H9 (cell line): ENCODE data around the gene B4GALT3. TPM values are rescaled to one million over a fixed set of nuclear protein-coding genes. Genes with fewer than 3 reads are reported as not detected.

ENCODE experiments used
- DNase-seq: peaks from one replicate; pipeline ENCODE4 v3.0.0-alpha.2; 2017
- H2AFZ ChIP-seq: one replicate; pipeline ENCODE4 v1.6.1; 2013; ENCODE audit warnings: mild to moderate bottlenecking, low read length, control low read depth, moderate library complexity
- H2AK5ac ChIP-seq: 2 replicates; pipeline ENCODE4 v1.6.1; 2013; ENCODE audit warnings: low read length, control low read depth, mixed read lengths; ENCODE audit not compliant: insufficient read length
- H2BK120ac ChIP-seq: one replicate; pipeline ENCODE4 v1.6.1; 2013; ENCODE audit warnings: low read depth, mild to moderate bottlenecking, low read length, control low read depth, inconsistent platforms; ENCODE audit not compliant: poor library complexity, severe bottlenecking
- H2BK12ac ChIP-seq: 2 replicates; pipeline ENCODE4 v1.6.1; 2013; ENCODE audit warnings: low read length, control low read depth, mixed read lengths, low read depth; ENCODE audit not compliant: insufficient read length
- H2BK15ac ChIP-seq: 2 replicates; pipeline ENCODE4 v1.6.1; 2013; ENCODE audit warnings: low read depth, low read length, control low read depth
- H2BK20ac ChIP-seq: one replicate; pipeline ENCODE4 v1.6.1; 2013; ENCODE audit warnings: low read depth, mild to moderate bottlenecking, low read length, control low read depth, inconsistent platforms; ENCODE audit not compliant: poor library complexity, severe bottlenecking
- H2BK5ac ChIP-seq: 2 replicates; pipeline ENCODE4 v1.6.1; 2013; ENCODE audit warnings: low read length, control low read depth, mixed read lengths; ENCODE audit not compliant: insufficient read length
- H3K14ac ChIP-seq: 2 replicates; pipeline ENCODE4 v1.6.1; 2013; ENCODE audit warnings: low read length, control low read depth; ENCODE audit not compliant: insufficient read depth
- H3K18ac ChIP-seq: 2 replicates; pipeline ENCODE4 v1.6.1; 2013; ENCODE audit warnings: low read depth, mild to moderate bottlenecking, mixed read lengths, low read length, control low read depth; ENCODE audit not compliant: insufficient read length
- H3K23ac ChIP-seq: 2 replicates; pipeline ENCODE4 v1.6.1; 2013; ENCODE audit warnings: low read length, control low read depth, mixed read lengths, low read depth; ENCODE audit not compliant: insufficient read length
- H3K23me2 ChIP-seq: 2 replicates; pipeline ENCODE4 v1.6.1; 2013; ENCODE audit warnings: low read depth, mild to moderate bottlenecking, mixed read lengths, low read length, control low read depth; ENCODE audit not compliant: insufficient read length, poor library complexity, severe bottlenecking
- H3K27ac ChIP-seq: 2 replicates; pipeline ENCODE4 v1.5.1; 2013; ENCODE audit warnings: low read length, control low read depth, mixed read lengths, low read depth; ENCODE audit not compliant: insufficient read length
- H3K27me3 ChIP-seq: 2 replicates; pipeline ENCODE4 v1.6.1; 2013; ENCODE audit warnings: low read length, control low read depth, inconsistent platforms; ENCODE audit not compliant: insufficient read depth
- H3K4ac ChIP-seq: 2 replicates; pipeline ENCODE4 v1.6.1; 2013; ENCODE audit warnings: low read depth, mild to moderate bottlenecking, control low read depth, inconsistent platforms, low read length, moderate library complexity
- H3K4me1 ChIP-seq: 2 replicates; pipeline ENCODE4 v1.6.1; 2013; ENCODE audit warnings: low read length, control low read depth, inconsistent platforms; ENCODE audit not compliant: insufficient read depth
- H3K4me2 ChIP-seq: 2 replicates; pipeline ENCODE4 v1.6.1; 2013; ENCODE audit warnings: low read length, control low read depth, mixed read lengths; ENCODE audit not compliant: insufficient read length, insufficient read depth
- H3K56ac ChIP-seq: 2 replicates; pipeline ENCODE4 v1.6.1; 2013; ENCODE audit warnings: low read depth, mild to moderate bottlenecking, mixed read lengths, low read length, control low read depth; ENCODE audit not compliant: insufficient read length
- H3K79me1 ChIP-seq: 2 replicates; pipeline ENCODE4 v1.6.1; 2013; ENCODE audit warnings: low read depth, mild to moderate bottlenecking, moderate library complexity, low read length, control low read depth, inconsistent platforms; ENCODE audit not compliant: insufficient read depth, poor library complexity, severe bottlenecking
- H3K79me2 ChIP-seq: 2 replicates; pipeline ENCODE4 v1.6.1; 2013; ENCODE audit warnings: low read length, control low read depth, inconsistent platforms; ENCODE audit not compliant: insufficient read depth
- H3K9ac ChIP-seq: 2 replicates; pipeline ENCODE4 v1.6.1; 2013; ENCODE audit warnings: low read length, control low read depth, mixed read lengths; ENCODE audit not compliant: insufficient read length; ENCODE audit errors: extremely low read depth
- H3K9me3 ChIP-seq: one replicate; pipeline ENCODE4 v1.6.1; 2013; ENCODE audit warnings: low read depth, low read length, inconsistent platforms; ENCODE audit not compliant: control insufficient read depth
- H3T11ph ChIP-seq: one replicate; pipeline ENCODE4 v1.6.1; 2013; ENCODE audit warnings: mild to moderate bottlenecking, low read length, control low read depth, inconsistent platforms
- H4K20me1 ChIP-seq: one replicate; pipeline ENCODE4 v1.6.1; 2013; ENCODE audit not compliant: control insufficient read depth, insufficient read length, insufficient read depth
- H4K5ac ChIP-seq: 2 replicates; pipeline ENCODE4 v1.6.1; 2013; ENCODE audit warnings: low read depth, mild to moderate bottlenecking, mixed read lengths, low read length, control low read depth; ENCODE audit not compliant: insufficient read length
- H4K8ac ChIP-seq: replicated peaks from 2 replicates; pipeline ENCODE4 v1.6.1; 2013; ENCODE audit warnings: low read length, control low read depth, mixed read lengths, low read depth; ENCODE audit not compliant: insufficient read length
- H4K91ac ChIP-seq: 2 replicates; pipeline ENCODE4 v1.6.1; 2013; ENCODE audit warnings: low read depth, mild to moderate bottlenecking, moderate library complexity, mixed read lengths, low read length, control low read depth; ENCODE audit not compliant: insufficient read length
- H3K27ac Mint-ChIP-seq, 3 experiments: 2 replicates in 2 of 3; 3 replicates in 1 of 3; pipeline ENCODE4 v1.8.0; 2020 to 2021; ENCODE audit warnings: mixed read lengths in 3 of 3, mild to moderate bottlenecking in 1 of 3, moderate library complexity in 1 of 3
- H3K27me3 Mint-ChIP-seq: 2 replicates; pipeline ENCODE4 v1.8.0; 2021; ENCODE audit warnings: low read depth, mild to moderate bottlenecking, moderate library complexity, mixed read lengths
- H3K36me3 Mint-ChIP-seq, 3 experiments: 2 replicates in 2 of 3; 3 replicates in 1 of 3; pipeline ENCODE4 v1.8.0; 2020 to 2021; ENCODE audit warnings: low read depth in 3 of 3, mixed read lengths in 3 of 3; ENCODE audit not compliant: insufficient read depth in 1 of 3
- H3K4me1 Mint-ChIP-seq, 2 experiments: 2 replicates each; pipeline ENCODE4 v1.8.0; 2020; ENCODE audit warnings: mixed read lengths in 2 of 2
- H3K4me3 Mint-ChIP-seq, 2 experiments: 2 replicates in 1 of 2; 3 replicates in 1 of 2; pipeline ENCODE4 v1.8.0; 2020 to 2021; ENCODE audit warnings: mild to moderate bottlenecking in 2 of 2, mixed read lengths in 2 of 2, moderate library complexity in 1 of 2
- H3K9me3 Mint-ChIP-seq, 2 experiments: 2 replicates in 1 of 2; 3 replicates in 1 of 2; pipeline ENCODE4 v1.8.0; 2020; ENCODE audit warnings: mild to moderate bottlenecking in 2 of 2, mixed read lengths in 2 of 2, moderate library complexity in 1 of 2
- CTCF ChIP-seq: fragments of 200-600 bp; sonication (generic); conservative IDR thresholded peaks from 3 replicates; pipeline ENCODE4 v1.8.0; 2021; ENCODE audit warnings: antibody characterized with exemption, mild to moderate bottlenecking
- WGBS: extraction: QIAGEN DNeasy Blood & Tissue Kit; methylation state at CpG from one replicate; pipeline ENCODE4 v1.1.7; 2013; ENCODE audit warnings: missing lambda C conversion rate, low lambda C conversion rate, mixed read lengths; ENCODE audit not compliant: insufficient read length; ENCODE audit errors: extremely low coverage; 5-methylcytosine and 5-hydroxymethylcytosine counted together
- total RNA-seq: library from RNA; stranded (reverse); gene quantifications from 2 replicates; pipeline ENCODE4 v1.2.1, GENCODE V29; 2021

The B4GALT3 gene
- total RNA-seq, 1 experiment from 2014 or later, result 31.8 TPM

DNA sequence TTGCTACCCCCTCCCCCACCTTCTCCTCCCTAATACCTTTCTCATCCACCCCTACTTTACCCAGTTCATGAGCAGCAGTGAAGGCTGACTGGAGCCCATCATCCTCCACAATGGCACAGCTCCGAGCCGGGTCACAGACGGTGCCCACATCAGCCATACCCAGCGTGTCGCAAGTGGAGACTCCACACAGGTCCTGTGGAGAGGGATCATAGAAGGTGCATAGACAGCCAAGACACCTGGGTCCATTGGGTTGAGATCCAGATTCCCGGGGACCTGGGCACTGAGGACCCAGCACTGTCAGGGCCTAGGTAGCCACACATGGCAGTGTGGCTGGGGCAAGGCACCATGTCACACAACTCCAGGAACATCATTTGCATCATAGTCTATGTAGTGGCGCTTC, 18.8 kb upstream of the B4GALT3 start:
- H2AK5ac ChIP-seq, result no peak overlapping the region
- H3K9ac ChIP-seq, result no peak overlapping the region
- H3K9me3 Mint-ChIP-seq, result no peaks in the 10 kb centered on the region; a peak in 1 of 5 replicates
- no peak overlapping the region for H3K56ac ChIP-seq
- no peak overlapping the region for H2BK20ac ChIP-seq
- no peaks in the 10 kb centered on the region for H3K9me3 ChIP-seq
- H2BK120ac ChIP-seq, result no peak overlapping the region
- no peak overlapping the region for H4K8ac ChIP-seq
- no peak overlapping the region for H3K14ac ChIP-seq
- H3K27me3 ChIP-seq, result no peaks in the 10 kb centered on the region
- no peak overlapping the region for H3K23ac ChIP-seq
- WGBS, result no CpG with 5 or more reads among the region's 7 CpGs
- peaks cover 51 to 54% of the 10 kb centered on the region in 2 experiments for H3K4me1 Mint-ChIP-seq
- TF ChIP-seq CTCF, result no peak
- H3K18ac ChIP-seq, result no peak overlapping the region
- H2AFZ ChIP-seq, result no peak overlapping the region
- peaks cover 21% of the 10 kb centered on the region for H3K4me1 ChIP-seq
- no peaks in the 10 kb centered on the region for H3K27me3 Mint-ChIP-seq
- H4K91ac ChIP-seq, result no peak overlapping the region
- DNase-seq, result no peak
- H3K79me2 ChIP-seq, result no peaks in the 10 kb centered on the region
- H2BK12ac ChIP-seq, result no peak overlapping the region
- no peak overlapping the region for H3K4ac ChIP-seq
- 0 out of 5 replicates have a peak overlapping the region, but pooled peaks of 1 of the 2 experiments have one; percentile 49 for H3K4me3 Mint-ChIP-seq
- H3K23me2 ChIP-seq, result peaks cover 4% of the 10 kb centered on the region
- peaks cover 0 to 29% (median 16%) of the 10 kb centered on the region in 3 experiments; a peak in 4 of 7 replicates for H3K36me3 Mint-ChIP-seq
- no peaks in the 10 kb centered on the region for H3K79me1 ChIP-seq
- H4K5ac ChIP-seq, result no peak overlapping the region
- no peak overlapping the region for H2BK15ac ChIP-seq
- H4K20me1 ChIP-seq, result no peaks in the 10 kb centered on the region
- no peak overlapping the region for H3T11ph ChIP-seq
- peak overlapping the region in 1 of 3 experiments; percentile 95; a peak in 1 of 7 replicates for H3K27ac Mint-ChIP-seq
- no peak overlapping the region for H3K27ac ChIP-seq
- H3K4me2 ChIP-seq, result no peak overlapping the region
- no peak overlapping the region for H2BK5ac ChIP-seq
